GM19463 (cell line): ENCODE data around the gene ENTPD8.

ENCODE experiments used
- ATAC-seq: cut with Tn5 transposase; IDR thresholded peaks from one replicate; pipeline ENCODE4 v1.9.1; 2021; ENCODE audit warnings: mild to moderate bottlenecking, moderate library complexity; ENCODE audit not compliant: unreplicated experiment

ENTPD8 gene, protein sequence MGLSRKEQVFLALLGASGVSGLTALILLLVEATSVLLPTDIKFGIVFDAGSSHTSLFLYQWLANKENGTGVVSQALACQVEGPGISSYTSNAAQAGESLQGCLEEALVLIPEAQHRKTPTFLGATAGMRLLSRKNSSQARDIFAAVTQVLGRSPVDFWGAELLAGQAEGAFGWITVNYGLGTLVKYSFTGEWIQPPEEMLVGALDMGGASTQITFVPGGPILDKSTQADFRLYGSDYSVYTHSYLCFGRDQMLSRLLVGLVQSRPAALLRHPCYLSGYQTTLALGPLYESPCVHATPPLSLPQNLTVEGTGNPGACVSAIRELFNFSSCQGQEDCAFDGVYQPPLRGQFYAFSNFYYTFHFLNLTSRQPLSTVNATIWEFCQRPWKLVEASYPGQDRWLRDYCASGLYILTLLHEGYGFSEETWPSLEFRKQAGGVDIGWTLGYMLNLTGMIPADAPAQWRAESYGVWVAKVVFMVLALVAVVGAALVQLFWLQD

DNA sequence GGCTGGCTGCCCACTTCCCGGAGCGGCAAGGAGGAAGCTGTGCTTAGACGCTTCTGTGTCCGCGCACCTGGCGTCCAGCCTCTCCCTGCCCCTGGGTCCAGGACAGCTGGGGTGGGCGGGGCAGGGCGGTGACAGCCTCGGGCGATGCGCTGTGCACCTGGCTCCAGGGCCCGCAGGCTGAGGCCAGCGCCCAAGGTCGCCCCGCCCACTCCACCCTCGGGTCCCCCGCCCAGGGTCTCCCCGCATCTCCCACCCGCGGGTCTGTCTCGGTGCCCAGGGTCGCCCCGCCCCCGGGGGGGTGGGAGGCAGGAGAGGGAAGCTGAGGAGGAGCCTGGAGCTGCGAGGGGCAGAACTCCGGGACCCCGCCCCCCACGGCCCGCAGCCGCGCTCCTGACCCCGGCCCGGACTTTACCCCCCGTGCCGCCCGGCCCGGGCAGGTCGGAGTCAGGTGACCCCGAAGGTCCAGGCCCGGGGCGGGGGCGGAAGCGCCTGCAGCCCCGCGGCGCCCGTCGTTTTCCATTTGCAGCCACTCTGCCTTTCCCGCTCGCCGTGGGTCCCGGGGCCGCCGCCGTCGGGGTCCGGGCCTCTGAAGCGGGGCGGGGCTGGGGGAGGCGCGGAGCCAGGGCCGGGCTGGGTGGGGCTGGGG lies at the start of gene ENTPD8:
Gene ENTPD8, minus strand, starts transcription at position 69 of the 646 bp plus-strand sequence. CDS start 3,072 bp downstream, outside the sequence.
- ATAC-seq: no peak

DNA sequence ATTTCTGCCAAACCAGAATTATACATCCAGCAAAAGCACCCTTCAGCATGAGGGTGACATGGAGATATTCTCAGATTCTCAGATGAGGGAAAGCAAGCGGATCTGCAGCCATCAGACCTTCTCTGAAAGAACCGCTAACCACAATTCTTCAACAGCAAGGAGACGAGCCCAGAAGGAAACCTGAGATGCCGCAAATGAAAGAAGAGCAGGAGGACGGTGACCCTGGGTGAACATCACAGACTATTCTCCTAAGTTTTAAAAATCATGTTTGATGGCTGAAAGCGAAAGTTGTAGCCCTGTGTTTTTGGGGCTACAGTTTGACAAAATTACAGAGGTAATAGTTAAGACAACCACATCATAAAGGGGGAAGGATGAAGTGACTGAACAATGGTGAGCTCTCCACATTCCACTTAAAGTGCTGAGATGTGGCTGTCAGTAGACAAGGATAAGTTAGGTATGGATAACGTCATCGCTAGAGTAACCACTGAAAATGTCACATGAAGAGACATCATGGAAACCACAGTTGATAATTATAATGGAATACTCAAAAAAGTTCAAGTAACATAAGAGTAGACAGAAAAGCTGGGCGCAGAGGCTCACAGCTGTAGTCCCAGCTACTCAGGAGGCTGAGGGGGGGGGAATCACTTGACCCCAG lies 49.5 kb upstream of the ENTPD8 start:
- ATAC-seq: no peak

DNA sequence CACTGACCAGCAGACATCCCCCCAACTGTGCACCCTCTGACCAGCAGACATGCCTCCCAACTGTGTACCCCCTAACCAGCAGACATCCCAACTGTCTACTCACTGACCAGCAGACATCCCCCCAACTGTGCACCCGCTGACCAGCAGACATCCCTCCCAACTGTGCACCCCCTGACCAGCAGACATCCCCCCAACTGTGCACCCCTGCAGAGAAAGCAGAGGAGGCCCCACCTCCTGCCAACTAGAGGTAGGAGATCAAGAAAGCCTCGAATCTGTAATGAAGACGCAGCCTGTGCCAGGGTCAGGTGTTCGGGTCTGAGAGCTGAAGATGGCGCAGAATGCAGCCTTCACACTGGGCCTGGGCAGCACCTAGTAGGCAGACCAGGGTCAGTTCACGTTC lies 47.7 kb upstream of the ENTPD8 start:
- ATAC-seq: no peak

DNA sequence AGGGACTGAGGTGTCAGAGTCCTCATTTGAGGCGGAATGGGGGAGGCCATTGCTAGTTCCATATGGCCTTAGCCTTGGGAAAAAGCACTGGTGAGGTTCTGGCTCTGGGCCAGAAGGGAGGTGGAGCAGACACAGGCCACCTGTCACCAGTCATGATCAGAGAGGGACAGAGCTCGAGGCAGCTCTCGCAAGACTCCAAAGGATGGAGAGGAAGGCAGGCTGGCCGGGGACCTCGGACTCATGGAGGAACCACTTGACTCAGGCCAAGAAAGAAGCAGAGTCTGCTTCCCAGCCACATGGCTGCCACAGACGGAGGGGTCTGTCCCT lies 47.1 kb upstream of the ENTPD8 start:
- ATAC-seq: no peak

DNA sequence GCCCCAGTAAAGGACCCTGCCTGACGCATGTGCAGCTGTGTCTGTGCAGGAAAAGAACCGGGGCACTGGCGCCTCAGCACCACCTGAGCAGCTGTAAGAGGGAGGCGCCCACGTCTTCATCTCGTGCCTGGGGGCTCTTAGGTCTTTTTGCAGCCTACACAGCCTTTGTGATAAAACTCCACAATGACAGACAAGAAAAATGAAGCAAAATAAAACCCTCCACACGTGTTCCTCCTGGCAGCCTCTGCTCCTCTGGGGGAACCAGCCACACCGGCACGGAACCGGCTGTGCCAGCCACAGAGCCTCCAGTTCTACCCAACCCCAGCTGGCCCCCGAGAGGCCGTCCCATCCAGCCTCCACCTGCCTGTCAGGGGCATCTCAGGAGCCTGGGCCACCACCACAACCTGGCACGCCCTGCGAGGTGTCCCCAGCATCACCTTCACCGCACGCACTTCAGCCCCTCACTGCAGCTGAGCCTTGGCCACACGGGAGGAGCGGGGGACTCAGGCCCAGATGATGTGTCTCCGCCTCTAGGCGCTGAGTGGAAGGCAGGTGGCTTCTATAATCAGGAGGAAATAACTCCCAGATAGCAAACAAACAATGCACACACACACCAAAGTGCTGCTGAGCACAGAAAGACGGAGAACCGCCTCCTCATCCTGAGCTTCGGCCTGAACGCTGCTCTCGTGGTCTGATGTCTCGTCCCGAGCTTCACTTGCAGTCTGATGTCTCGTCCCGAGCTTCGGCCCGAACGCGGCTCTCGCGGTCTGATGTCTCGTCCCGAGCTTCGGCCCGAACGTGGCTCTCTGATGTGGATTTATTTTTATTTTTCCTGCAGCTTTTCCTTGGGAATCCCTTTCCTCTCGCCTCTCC lies 46.5 kb upstream of the ENTPD8 start:
- ATAC-seq: no peak

DNA sequence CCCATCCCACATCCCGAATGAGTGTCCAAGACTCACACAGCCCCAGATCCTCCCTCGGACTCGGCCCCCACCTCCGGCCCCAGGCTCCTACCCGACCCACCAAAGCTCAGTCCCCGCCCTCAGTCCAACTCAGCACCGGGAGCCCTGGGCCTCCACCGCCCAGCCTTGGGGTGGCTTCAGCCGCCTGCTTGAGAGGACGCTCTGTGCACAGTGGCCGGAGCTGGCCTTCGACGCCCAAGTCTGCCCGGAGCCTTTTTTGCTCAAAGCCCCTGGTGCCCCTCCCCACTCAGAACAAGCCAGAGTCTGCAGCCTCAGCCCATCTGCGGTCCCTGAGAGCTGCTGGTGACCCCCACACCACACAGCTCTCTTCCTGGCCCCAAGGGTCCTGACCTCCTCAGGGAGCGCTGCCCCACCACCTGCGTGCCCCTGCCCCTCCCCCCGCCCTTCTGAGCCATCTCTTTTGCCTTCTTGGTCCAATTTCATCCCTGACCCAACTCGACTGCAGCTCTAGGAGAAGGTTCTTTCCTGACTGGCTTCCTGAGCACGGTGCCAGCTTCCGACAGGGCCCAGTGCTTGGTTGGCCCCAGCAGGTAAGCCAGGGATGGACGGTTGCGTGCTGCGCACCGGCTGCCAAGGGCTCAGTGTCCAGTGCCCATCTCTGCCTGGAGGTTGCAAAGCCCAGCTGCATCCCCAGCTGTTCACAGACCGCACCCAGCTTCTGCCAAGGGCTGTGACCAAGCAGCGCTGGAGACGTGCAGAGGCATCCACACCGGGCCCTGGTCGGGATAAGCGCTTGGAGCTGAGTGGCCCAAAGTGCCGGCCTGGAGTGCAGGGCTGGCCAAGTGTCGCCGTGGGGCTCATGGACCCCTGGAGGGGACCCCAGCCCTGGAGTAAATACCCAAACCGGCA lies 45.6 kb upstream of the ENTPD8 start:
- no peak for ATAC-seq

DNA sequence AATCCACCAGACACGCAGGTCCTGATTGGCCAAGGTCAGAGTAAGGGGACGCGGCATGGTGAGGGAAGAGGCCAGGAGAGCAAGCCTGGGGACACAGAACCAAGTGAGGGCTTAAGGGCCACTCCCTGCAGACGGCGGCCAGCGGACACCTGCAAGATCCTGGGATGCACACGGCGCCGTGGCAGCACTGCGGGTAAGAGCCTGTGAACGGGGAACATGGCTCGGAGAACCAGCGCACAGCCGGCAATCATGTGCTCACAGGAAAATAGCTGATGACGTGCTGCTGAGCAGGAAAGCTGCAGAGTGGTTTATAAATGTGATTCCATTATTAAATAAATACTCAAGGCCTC lies 45.0 kb upstream of the ENTPD8 start:
- ATAC-seq: no peak

DNA sequence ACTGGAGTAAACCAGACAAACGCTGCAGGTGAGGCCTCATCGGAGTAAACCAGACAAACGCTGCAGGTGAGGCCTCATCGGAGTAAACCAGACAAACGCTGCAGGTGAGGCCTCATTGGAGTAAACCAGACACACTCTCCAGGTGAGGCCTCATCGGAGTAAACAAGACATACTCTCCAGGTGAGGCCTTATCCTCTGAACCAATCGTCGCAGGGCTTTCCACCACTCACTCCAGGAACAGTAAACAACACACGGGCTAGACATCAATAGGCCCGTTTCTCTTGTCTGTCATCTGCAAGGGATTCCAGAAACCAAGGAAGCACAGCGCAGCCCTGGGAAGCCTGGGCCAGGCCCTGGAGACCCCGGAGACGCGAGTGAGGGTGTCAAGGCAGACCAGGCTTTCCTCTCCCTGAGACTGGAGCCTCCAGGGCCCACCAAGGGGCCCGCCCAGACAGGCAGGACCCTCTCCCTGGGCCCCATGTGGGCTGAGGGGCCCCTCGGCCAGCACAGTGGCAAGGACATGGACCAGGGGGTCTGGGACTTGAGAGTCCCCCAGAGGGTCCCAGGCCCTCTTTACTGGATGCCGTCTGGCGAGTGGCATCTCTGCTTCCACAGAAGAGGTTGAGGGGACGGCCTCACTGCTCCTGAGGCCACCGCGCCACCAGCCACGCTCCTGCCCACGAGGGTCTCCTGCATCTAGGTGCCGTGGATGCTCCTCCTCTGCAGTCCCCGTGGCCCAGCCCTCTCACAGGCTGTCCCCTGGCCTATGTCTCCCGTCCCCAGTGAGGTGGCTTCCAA lies 44.4 kb upstream of the ENTPD8 start:
- ATAC-seq: no peak

DNA sequence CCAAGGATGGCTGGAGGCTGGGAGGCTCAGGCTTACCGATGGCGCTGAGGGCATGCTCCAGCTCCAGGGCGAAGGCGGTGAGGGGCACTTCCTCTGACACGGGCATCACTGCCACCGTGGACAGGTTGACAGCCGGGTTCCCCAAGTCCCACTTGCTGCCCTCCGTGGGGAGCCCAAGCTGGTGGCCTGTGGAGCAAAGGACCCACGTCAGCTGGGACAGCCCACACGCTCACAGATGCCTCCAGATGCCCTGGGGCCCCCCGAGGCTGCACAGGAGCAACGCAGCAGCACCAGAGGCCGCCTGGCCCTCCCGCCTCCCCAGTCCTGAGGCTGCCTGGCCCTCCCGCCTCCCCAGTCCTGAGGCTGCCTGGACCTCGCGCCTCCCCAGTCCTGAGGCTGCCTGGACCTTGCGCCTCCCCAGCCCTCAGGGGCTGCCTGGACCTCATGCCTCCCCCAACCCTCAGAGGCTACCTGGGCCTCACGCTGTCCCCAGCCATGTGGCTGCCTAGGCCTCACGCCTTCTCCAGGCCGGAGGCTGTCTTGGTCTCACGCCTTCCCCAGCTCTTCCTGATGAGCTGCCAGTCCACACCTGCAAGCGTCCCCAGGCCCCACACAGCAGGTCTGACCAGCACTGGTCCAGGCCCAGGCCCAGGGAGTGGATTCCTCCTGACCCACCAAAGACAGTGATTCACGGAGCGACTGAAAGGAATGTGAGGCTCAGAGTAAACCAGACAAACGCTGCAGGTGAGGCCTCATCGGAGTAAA lies 43.6 kb upstream of the ENTPD8 start:
- no peak for ATAC-seq

DNA sequence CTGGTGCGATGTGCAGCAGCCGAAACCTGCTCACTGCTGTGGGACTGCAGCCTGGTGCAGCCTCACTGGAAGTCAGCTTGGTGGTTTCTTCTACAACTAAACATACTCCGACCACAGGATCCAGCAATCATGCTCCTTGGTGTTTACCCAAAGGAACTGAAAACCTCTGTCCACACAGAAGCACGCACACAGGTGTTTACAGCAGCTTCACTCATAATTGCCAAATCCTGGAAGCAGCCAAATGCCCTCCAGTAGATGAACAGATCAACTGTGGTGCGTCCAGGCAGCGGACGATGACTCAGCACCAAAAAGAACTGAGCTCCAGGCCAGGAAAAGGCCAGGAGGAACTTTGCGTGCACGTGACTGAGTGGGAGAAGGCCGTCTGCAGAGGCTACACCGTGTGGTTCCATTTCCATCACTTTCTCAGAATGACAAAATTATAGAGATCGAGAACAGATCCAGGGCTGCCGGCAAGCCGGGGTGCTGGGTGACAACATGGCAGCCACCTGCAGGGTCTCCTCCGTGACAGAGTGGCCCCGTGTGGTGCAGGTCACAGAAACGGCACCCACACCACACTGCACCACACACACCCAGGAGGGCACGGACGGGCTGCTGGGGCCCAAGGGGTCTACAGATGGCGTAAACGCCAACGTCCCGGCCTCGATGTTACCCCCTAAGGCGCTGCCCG lies 41.1 kb upstream of the ENTPD8 start:
- ATAC-seq: no peak

DNA sequence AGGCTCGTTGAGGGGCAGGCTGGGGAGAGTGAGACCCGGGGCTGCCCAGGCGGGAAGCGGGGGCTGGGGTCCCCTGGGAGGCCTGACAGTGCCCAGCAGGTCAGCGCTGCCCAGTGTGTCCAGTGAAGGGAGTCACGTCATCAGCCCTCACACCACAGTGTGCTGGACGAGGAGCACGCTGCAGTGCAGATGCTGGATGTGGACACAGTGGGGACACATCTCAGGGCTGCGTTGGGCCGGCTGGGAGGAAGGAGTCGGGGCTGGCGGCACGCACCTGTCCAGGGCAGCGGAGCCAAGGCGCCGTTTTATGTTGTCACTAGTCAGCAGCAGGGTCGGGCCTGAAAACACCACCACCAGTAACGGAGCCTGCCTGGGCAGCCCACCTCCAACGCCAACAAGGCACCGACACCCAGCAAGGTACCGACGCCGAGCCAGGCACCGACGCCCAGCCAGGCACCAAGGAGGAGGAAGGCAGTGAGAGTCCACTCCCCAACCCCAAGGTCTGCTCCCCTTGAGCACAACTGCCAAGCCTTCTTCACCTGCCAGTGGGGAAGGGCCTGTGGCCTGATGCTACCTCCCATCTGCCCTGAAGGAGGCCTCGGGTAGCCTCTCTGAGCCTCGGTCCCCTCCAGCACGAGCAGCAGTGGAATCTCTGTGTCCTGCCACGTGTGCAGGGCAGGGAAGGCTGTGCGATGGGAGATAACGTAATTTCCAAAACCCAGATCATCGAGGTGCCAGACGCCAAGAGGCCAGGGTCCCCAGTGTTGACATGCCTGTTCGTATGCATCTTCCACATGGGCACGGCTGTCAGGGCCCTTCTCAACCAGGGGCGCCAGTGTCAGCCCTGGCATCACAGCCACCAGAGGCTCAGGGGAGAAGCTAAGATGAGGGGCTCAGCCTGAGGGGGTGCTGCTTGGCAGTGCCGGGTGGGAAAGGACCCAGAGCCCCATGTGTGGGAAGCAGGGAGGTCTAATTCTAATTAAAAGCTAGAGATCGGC lies 39.8 kb upstream of the ENTPD8 start:
- ATAC-seq: no peak

DNA sequence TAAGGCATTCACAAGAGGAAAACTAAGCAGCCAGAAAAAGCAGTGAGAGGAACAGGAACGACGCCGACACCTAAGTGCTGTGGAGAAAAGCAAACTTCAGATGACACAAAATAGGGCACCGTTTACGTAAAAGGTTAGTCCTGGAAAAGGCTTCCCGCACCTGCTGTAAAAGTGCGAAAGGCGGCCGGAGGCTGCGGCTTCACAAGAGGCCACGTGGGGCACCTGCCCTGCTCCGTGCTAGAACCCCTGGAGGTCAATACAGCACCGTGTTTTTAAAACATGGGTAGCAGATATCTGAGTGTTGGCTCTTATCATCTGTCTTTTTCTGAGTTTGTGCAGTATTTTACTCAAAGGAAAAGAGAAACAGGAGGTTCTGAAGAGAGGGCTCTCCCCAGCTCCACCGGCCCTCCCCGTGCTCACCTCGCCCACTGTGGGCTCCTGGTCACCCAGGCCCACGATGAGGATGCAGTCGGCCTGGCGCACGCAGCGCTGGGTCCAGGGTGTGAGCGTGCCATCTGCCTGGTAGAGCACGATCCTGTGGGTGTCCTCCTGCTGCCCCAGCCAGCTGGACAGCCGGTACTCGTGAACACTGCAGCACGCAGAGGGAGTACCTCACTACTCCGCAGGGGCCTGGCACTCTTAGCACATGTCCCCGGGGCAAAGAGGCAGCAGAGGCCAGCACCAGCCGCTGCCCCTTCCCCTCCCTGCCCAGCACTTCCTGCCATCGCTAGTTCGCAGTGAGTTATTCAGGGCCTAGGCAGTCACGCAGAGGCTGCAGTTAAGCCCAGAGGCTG lies 38.9 kb upstream of the ENTPD8 start:
- ATAC-seq: no peak

DNA sequence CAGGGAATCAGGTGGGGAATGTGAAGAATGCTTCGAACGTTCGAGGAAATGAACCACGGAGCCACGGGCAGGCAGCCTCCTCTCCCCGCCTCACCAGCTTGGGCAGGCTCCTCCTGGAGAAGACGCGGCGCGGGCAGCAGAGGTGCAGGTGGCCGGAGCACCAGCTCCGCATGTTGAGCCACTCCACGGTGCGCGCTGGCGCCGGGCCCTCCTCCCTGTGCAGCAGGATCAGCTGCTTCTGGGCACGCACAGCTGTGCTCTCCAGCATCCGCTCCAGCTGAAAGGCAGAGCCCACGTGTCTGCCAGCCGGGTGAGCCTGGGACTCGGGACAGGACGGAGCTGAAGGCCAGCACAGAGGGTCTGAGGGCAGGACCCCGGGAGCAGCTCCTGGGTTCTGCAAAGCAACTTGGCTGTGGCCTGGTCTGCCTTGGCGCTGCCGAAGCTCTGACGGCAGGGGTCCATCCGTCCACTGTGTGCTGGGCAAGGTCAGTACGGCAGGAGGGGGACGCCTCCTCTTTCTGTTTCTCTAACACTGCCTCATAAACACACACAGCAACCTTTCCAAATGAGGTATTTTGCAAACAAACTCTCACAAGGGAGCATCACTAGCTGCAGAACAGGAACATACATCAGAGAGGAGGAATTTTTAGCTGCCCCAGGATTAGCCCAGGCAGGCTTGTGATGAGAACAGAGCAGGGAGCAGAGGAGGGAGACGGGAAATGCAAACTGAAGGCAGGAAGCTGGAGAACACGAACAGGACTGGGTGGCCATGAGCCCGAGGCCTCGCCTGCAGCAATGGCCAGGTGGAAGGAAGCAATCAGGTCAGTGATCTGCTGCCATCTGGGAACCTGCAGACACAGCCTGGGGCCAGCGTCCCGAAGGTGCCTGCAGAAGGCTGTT lies 38.1 kb upstream of the ENTPD8 start:
- no peak for ATAC-seq

DNA sequence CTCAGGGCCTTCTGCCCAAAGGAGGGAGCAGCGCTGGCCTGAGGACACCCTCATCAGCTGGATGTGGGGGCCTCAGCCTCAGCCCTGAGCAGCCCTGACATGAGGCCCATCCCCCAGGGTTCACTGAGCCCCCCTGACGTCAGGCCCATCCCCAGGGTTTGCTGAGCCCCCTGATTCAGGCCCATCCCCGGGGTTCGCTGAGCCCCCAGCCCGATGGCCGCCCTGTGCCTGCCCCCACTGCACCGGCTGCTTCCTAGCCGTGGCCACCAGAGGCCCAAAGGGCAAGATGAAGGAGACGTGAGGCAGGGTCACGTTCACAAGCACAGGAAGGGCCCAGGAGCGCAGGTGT lies 37.4 kb upstream of the ENTPD8 start:
- ATAC-seq: no peak
